Measurements from ENCODE around the gene UGT1A1.

DNA sequence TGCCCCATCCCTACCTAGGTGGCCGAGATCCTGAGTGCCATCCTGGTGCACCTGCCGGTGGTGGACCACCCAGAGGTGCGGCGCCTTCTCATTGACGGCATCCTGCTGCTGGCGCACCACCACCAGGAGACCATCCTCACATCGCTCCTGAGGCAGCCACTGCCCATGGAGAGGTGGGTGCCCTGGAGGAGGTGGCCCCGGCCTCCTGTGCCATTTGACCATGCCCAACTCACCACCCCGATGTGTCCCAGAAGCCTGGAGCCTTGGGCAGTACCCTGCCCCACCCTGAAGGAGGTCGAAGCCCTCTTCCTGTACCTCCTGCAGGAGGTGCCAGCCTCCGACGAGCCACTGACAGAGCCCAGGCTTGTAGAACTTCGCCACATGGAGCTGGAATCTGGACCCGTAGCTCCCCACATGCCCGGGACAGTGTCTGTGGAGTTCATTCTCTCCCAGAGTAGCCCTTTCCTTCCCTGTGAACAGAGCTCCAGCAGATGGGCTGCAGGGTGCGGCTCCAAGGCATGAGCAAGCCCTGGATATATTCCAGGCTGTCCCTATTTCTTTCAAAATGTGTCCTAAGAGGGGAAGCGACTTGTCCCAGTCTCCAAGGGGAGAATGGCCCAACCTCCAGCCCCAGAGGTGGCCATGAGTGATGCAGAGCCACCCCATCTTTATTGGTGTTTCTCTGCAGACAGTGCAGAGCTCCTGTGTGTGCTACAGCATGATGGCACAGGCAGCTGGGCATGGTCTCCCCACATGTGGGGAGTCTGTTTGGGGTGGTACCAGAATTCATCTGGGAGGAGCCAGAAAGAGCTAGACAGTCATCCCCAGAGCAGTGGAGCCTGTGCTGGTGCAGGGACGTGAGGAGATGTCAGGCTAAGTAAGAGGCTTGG lies 60.1 kb downstream of the UGT1A1 start:
- no peak for TF ChIP-seq ASH2L (IDR thresholded peaks at IDR 0.05; ENCODE audit: borderline replicate concordance, low read depth)
- TF ChIP-seq RFX5 (IDR thresholded peaks at IDR 0.05; ENCODE audit: low read depth, low read length) = no peak

Measured in GM12878 (cell line).